ENCODE data around the gene ALKBH3.

GRCh38 chr11:43866520-43866919 lies 14.1 kb upstream of the ALKBH3 start:
- no peak for TF ChIP-seq CTCF (IDR thresholded peaks at IDR 0.05; ENCODE audit: poor library complexity)
- no peak for TF ChIP-seq EZH2 (IDR thresholded peaks at IDR 0.05; ENCODE audit: borderline replicate concordance)
- no peak for TF ChIP-seq EZH2phosphoT487 (IDR thresholded peaks at IDR 0.05; ENCODE audit: low read depth, severe bottlenecking, unreplicated experiment)
